Spleen (tissue), 11 donors: ENCODE data around the gene CEP19. TPM values are rescaled to one million over a fixed set of nuclear protein-coding genes. Genes with fewer than 3 reads are reported as not detected.
"Not testable (repeated sequence)": the region's sequence is repeated elsewhere in the genome, so short reads cannot be mapped to it uniquely, and the experiment has no call there.

ENCODE experiments used
- DNase-seq: peaks from one replicate; pipeline ENCODE4 v3.0.0-alpha.2; 2020
- H3K27ac ChIP-seq, 8 donors: fragments of 200-600 bp; sonication (generic) in 7 of 8; 1 replicate in 4 of 8; 2 replicates in 4 of 8; pipeline versions ENCODE4 v1.5.0 to v1.8.0; 2016 to 2021; ENCODE audit warnings: inconsistent platforms in 4 of 8, mild to moderate bottlenecking in 4 of 8, moderate library complexity in 1 of 8
- H3K27me3 ChIP-seq, 7 donors: fragments of 200-600 bp; sonication (generic) in 6 of 7; replicated peaks in 1 of 7; 1 replicate in 4 of 7; 2 replicates in 3 of 7; pipeline versions ENCODE4 v1.5.0 to v1.8.0; 2016 to 2021; ENCODE audit warnings: inconsistent platforms in 3 of 7, mild to moderate bottlenecking in 1 of 7
- H3K36me3 ChIP-seq, 6 donors: fragments of 200-600 bp; sonication (generic) in 5 of 6; 1 replicate in 4 of 6; 2 replicates in 2 of 6; pipeline versions ENCODE4 v1.5.0 to v1.8.0; 2016 to 2021; ENCODE audit warnings: inconsistent platforms in 2 of 6
- H3K4me1 ChIP-seq, 6 donors: fragments of 200-600 bp; sonication (generic) in 5 of 6; 1 replicate in 3 of 6; 2 replicates in 3 of 6; pipeline versions ENCODE4 v1.5.0 to v1.8.0; 2016 to 2021; ENCODE audit warnings: inconsistent platforms in 3 of 6
- H3K4me3 ChIP-seq, 8 donors: fragments of 200-600 bp; sonication (generic) in 7 of 8; 1 replicate in 4 of 8; 2 replicates in 4 of 8; pipeline versions ENCODE4 v1.5.0 to v1.8.0; 2016 to 2021; ENCODE audit warnings: inconsistent platforms in 4 of 8, mild to moderate bottlenecking in 4 of 8, moderate library complexity in 2 of 8
- H3K9me3 ChIP-seq, 8 donors: fragments of 200-600 bp; sonication (generic) in 7 of 8; 1 replicate in 4 of 8; 2 replicates in 4 of 8; pipeline versions ENCODE4 v1.5.0 to v1.8.0; 2016 to 2021; ENCODE audit warnings: inconsistent platforms in 4 of 8
- POLR2A ChIP-seq, 3 donors: fragments of 450-650 bp; IDR thresholded peaks; one replicate each; pipeline ENCODE4 v1.5.1; 2017; ENCODE audit warnings: antibody characterized with exemption in 3 of 3, mild to moderate bottlenecking in 1 of 3
- POLR2AphosphoS5 ChIP-seq, 3 donors: sonication (generic); formaldehyde crosslinking; IDR thresholded peaks; one replicate each; pipeline ENCODE4 v1.5.1; 2017; ENCODE audit warnings: antibody characterized with exemption in 3 of 3
- WGBS, 5 donors: extraction: QIAGEN DNeasy Blood & Tissue Kit in 3 of 5; methylation state at CpG; one replicate each; pipeline versions ENCODE4 v1.1.5 to v1.1.7; 2013 to 2018; 5-methylcytosine and 5-hydroxymethylcytosine counted together
- intact Hi-C: fragments of 100-400 bp; cut with DNase I; formaldehyde crosslinking; loops from one replicate; pipeline ENCODE4 v1.15.0; 2023; ENCODE audit warnings: low total_unique reads
- polyA plus RNA-seq, 3 donors: library from polyadenylated mRNA; stranded (reverse); fragments of 200-250 nt; gene quantifications; one replicate each; pipeline ENCODE4 v1.2.1, GENCODE V29; 2013
- total RNA-seq, 7 donors: library from RNA; depleted of rRNA in 3 of 7; stranded (reverse); fragments of >200 nt in 3 of 7; fragmentation: NEBNext Ultra II Directional in 4 of 7; extraction: Animal tissue kit (Norgen Biotek cat#: 25700) in 4 of 7; gene quantifications; one replicate each; pipeline versions ENCODE4 v1.1.0 to v1.2.1, GENCODE V29; 2016 to 2021
- TF ChIP-seq, protein P1 (sequence below), 11 experiments: fragments of 200-600 bp in 7 of 11; fragments of 450-650 bp in 4 of 11; sonication (generic) in 4 of 11; IDR thresholded peaks in 8 of 11; conservative IDR thresholded peaks in 3 of 11; 1 replicate in 7 of 11; 2 replicates in 4 of 11; pipeline versions ENCODE4 v1.4.0 to v1.8.0; 2016 to 2021; ENCODE audit warnings: antibody characterized with exemption in 11 of 11, inconsistent platforms in 4 of 11, mild to moderate bottlenecking in 1 of 11
- donor health status: healthy with polysubstance abuse.
- donor health status: DM: no; HTN: no; CAD: no; lungs with moderate emphysema.
- donor health status: DM: no; HTN: no; CAD: no.
- donor health status: Bipolar disorder and iron deficiency.
- donor health status: healthy.
- donor health status: DM: no; HTN: no; CAD: no.
- donor health status: DM: yes; HTN: yes; CAD: no.

Gene CEP19
- total and polyA plus RNA-seq, 10 donors, result 0.68 to 6.4 (median 3.0) TPM

DNA sequence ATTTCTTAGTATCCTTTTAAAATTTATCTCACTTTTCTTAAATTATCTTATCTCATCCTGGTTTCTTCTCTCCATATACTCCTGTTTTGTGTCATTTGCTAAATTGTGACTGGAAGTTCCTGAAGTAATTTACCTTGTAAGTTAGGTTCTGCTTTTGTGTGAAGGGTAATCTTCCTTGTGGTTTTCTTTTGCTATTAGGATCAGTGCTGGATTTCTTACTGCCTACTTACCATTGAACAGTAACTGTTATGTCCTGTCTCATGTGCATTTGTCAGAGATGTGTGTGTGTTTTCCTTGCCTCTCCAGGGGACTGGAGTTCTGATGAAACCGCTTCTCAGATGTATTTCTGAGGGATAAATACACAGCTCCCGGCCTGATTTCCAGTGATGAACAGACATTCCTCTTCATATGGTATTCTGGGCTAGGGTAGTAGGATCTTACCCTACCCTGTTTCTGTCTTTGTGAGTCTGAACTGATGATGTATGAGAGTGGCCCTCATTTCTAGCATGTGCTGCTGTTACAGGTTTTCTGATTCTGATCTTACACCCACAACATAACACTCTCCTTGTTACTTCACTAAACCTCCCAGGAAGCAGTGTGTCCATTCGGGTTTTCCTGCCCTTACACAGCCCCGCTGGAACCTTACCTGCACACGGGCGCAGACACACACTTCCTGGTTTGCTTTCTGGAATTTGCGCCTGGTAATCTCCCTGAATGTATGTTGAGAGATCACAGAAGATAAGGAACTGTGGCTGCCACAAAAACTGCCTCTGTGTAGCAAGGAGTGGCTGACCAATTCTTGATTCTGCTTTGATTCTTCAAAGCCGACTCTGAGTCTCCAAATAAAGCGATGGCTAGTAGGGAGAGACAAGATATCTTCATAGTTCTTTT lies 42.3 kb upstream of the CEP19 start:
- intact Hi-C loops, result no loop called here
- no peaks in the 10 kb centered on the region for H3K27me3 ChIP-seq
- H3K4me3 ChIP-seq, result no peak overlapping the region
- peak overlapping the region in 2 of 8 donors; percentile 22 to 25 for H3K27ac ChIP-seq
- H3K4me1 ChIP-seq, result peaks cover 3 to 68% (median 37%) of the 10 kb centered on the region in 6 donors
- H3K9me3 ChIP-seq, result peaks cover 2 to 23% (median 17%) of the 10 kb centered on the region in 8 donors
- TF ChIP-seq, protein P1, sequence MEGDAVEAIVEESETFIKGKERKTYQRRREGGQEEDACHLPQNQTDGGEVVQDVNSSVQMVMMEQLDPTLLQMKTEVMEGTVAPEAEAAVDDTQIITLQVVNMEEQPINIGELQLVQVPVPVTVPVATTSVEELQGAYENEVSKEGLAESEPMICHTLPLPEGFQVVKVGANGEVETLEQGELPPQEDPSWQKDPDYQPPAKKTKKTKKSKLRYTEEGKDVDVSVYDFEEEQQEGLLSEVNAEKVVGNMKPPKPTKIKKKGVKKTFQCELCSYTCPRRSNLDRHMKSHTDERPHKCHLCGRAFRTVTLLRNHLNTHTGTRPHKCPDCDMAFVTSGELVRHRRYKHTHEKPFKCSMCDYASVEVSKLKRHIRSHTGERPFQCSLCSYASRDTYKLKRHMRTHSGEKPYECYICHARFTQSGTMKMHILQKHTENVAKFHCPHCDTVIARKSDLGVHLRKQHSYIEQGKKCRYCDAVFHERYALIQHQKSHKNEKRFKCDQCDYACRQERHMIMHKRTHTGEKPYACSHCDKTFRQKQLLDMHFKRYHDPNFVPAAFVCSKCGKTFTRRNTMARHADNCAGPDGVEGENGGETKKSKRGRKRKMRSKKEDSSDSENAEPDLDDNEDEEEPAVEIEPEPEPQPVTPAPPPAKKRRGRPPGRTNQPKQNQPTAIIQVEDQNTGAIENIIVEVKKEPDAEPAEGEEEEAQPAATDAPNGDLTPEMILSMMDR (IDR thresholded peaks at IDR 0.05 in 8 of 11, conservative IDR thresholded peaks at IDR 0.05 in 3 of 11), result no peak
- TF ChIP-seq POLR2A (IDR thresholded peaks at IDR 0.05) (no peak), POLR2AphosphoS5 (IDR thresholded peaks at IDR 0.05) (peak in 1 of 3 donors; percentile 17)
- WGBS, 5 donors, result 57 to 78% (median 67%) methylated on average over 9 of the region's 9 CpGs
- DNase-seq, result no peak
- peaks cover 0 to 68% (median 7%) of the 10 kb centered on the region in 6 donors for H3K36me3 ChIP-seq

DNA sequence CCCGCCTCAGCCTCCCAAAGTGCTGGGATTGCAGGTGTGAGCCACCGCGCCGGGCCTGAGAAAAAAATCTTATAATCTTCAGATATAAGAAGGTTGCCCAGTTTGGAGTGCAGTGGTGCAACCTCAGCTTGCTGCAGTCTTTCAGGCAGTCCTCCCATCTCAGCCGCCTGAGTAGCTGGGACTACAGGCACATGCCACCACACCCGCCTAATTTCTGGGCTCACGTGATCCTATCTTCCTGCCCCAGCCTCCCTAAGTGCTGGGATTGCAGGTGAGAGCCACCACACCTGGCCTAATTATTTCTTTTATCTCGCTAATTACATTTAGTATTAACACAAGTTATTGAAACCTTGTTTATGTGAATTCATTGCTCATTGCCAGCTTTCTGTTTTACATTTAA lies 41.2 kb upstream of the CEP19 start:
- Histone ChIP-seq H3K4me1 (peaks cover 6 to 68% (median 42%) of the 10 kb centered on the region in 6 donors), H3K4me3 (no peak overlapping the region), H3K27ac (peak overlapping the region in 1 of 8 donors; percentile 25), H3K9me3 (peaks cover 2 to 23% (median 17%) of the 10 kb centered on the region in 8 donors), H3K27me3 (no peaks in the 10 kb centered on the region), H3K36me3 (peaks cover 0 to 69% (median 7%) of the 10 kb centered on the region in 6 donors)
- no peak for TF ChIP-seq POLR2AphosphoS5 (IDR thresholded peaks at IDR 0.05)
- TF ChIP-seq, protein P1 (IDR thresholded peaks at IDR 0.05 in 8 of 11, conservative IDR thresholded peaks at IDR 0.05 in 3 of 11), result no peak
- no peak for TF ChIP-seq POLR2A (IDR thresholded peaks at IDR 0.05)
- 91 to 98% (median 97%) methylated on average over 8 of the region's 8 CpGs for WGBS, 5 donors
- intact Hi-C loops, result no loop called here
- DNase-seq, result no peak

DNA sequence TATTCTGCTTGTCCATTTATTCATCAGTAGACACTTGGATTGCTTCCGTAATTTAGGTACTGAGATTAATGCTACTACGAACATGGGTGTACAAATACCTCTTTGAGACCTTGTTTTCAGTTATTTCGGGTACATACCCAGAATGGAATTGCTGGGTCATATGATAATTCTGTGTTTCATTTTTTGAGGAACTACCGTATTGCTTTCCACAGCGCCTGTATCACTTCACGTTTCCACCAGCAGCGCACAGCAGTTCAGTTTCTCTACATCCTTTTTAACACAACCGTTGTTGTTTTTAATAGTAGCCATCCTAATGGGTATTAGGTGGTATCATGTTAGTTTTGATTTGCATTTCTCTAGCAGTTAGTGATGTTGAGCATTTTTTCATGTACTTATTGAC lies 37.1 kb upstream of the CEP19 start:
- DNase-seq, result no peak
- Histone ChIP-seq H3K27ac (peak overlapping the region in 3 of 8 donors; percentile 30 to 43 (median 32)), H3K4me1 (peaks cover 3 to 80% (median 57%) of the 10 kb centered on the region in 6 donors), H3K4me3 (no peak overlapping the region), H3K36me3 (peaks cover 0 to 62% (median 4%) of the 10 kb centered on the region in 6 donors), H3K9me3 (peaks cover 0 to 6% (median 0%) of the 10 kb centered on the region in 8 donors), H3K27me3 (no peaks in the 10 kb centered on the region)
- intact Hi-C loops, result no loop called here
- TF ChIP-seq POLR2A (IDR thresholded peaks at IDR 0.05) (no peak), POLR2AphosphoS5 (IDR thresholded peaks at IDR 0.05) (no peak)
- TF ChIP-seq, protein P1 (IDR thresholded peaks at IDR 0.05 in 8 of 11, conservative IDR thresholded peaks at IDR 0.05 in 3 of 11), result peak in 1 of 11 experiments; percentile 26
- WGBS, 5 donors, result 48 to 66% (median 55%) methylated on average over 8 of the region's 8 CpGs

DNA sequence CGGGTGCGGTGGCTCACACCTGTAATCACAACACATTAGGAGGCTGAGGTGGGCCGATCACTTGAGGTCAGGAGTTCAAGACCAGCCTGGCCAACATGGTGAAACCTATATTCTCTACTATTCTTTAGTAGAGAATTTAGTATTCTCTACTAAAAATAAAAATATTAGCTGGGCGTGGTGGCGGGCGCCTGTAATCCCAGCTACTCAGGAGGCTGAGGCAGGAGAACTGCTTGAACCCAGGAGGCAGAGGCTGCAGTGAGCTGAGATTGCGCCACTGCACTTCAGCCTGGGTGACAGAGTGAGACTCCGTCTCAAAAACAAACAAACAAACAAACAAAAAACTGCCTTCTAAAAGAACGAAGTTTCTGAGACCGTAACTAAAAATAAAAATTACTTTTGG lies 31.5 kb upstream of the CEP19 start:
- H3K4me3 ChIP-seq, H3K27me3 ChIP-seq, H3K9me3 ChIP-seq, DNase-seq, intact Hi-C loops: not testable (repeated sequence)
- H3K4me1 ChIP-seq, result peaks cover 21 to 78% (median 66%) of the 10 kb centered on the region in 6 donors
- peak overlapping the region in 1 of 8 donors; percentile 8 for H3K27ac ChIP-seq
- H3K36me3 ChIP-seq, result peaks cover 0 to 27% (median 2%) of the 10 kb centered on the region in 6 donors
- WGBS, 5 donors, result 89 to 96% (median 91%) methylated on average over 10 of the region's 10 CpGs
